ENCODE data around the gene ENTPD6. TPM values are rescaled to one million over a fixed set of nuclear protein-coding genes. Genes with fewer than 3 reads are reported as not detected.

ENTPD6 gene
- total RNA-seq, 4 donors from 2014 or later: 62.2 to 114 (median 67.0) TPM

GRCh38 chr20:25212242-25212641, 16.7 kb downstream of the ENTPD6 start:
- Histone ChIP-seq H3K27me3 (no peaks in the 10 kb centered on the region), H3K9me3 (no peaks in the 10 kb centered on the region), H3K4me3 (no peak overlapping the region), H3K36me3 (peaks cover 3 to 82% (median 18%) of the 10 kb centered on the region in 3 donors), H3K27ac (no peak overlapping the region), H3K4me1 (peaks cover 0 to 7% (median 0%) of the 10 kb centered on the region in 4 donors)
- DNase-seq (ENCODE audit: low spot score in 2 of 2): no peak
- WGBS, 2 donors: 91 to 94% methylated on average over 5 of the region's 5 CpGs
- no peak for TF ChIP-seq CTCF (IDR thresholded peaks at IDR 0.05)

- Histone ChIP-seq H3K27me3 (no peaks in the 10 kb centered on the region), H3K9me3 (no peaks in the 10 kb centered on the region), H3K36me3 (peaks cover 3 to 91% (median 20%) of the 10 kb centered on the region in 3 donors), H3K4me3 (no peak overlapping the region), H3K27ac (no peak overlapping the region), H3K4me1 (no peaks in the 10 kb centered on the region)
- no peak for TF ChIP-seq EP300 (IDR thresholded peaks at IDR 0.05)
- no peak for TF ChIP-seq CTCF (IDR thresholded peaks at IDR 0.05)
- no peak for TF ChIP-seq POLR2A (IDR thresholded peaks at IDR 0.05)
- 93 to 95% methylated on average over 17 to 19 of the region's 21 CpGs for WGBS, 2 donors
- DNase-seq (ENCODE audit: low spot score in 2 of 2): no peak
Observed at GRCh38 chr20:25213566-25214425, 18.3 kb downstream of the ENTPD6 start.

- Histone ChIP-seq H3K36me3 (peaks cover 3 to 97% (median 20%) of the 10 kb centered on the region in 3 donors), H3K27ac (no peak overlapping the region), H3K27me3 (no peaks in the 10 kb centered on the region), H3K4me1 (peaks cover 0 to 4% (median 0%) of the 10 kb centered on the region in 4 donors), H3K9me3 (no peaks in the 10 kb centered on the region), H3K4me3 (no peak overlapping the region)
- TF ChIP-seq CTCF (IDR thresholded peaks at IDR 0.05): no peak
- no peak for TF ChIP-seq EP300 (IDR thresholded peaks at IDR 0.05)
- TF ChIP-seq POLR2A (IDR thresholded peaks at IDR 0.05): no peak
- WGBS, 2 donors: 80 to 82% methylated on average over 7 of the region's 7 CpGs
- no peak for DNase-seq (ENCODE audit: low spot score in 2 of 2)
Observed at GRCh38 chr20:25214426-25214790, 18.9 kb downstream of the ENTPD6 start.

GRCh38 chr20:25214819-25215218, 19.3 kb downstream of the ENTPD6 start:
- no peak overlapping the region for H3K4me3 ChIP-seq
- no peaks in the 10 kb centered on the region for H3K9me3 ChIP-seq
- DNase-seq (ENCODE audit: low spot score in 2 of 2): no peak
- 78 to 79% methylated on average over 7 of the region's 7 CpGs for WGBS, 2 donors
- peaks cover 3 to 100% (median 20%) of the 10 kb centered on the region in 3 donors for H3K36me3 ChIP-seq
- TF ChIP-seq POLR2A (IDR thresholded peaks at IDR 0.05): no peak
- H3K4me1 ChIP-seq: peaks cover 0 to 8% (median 0%) of the 10 kb centered on the region in 4 donors
- no peaks in the 10 kb centered on the region for H3K27me3 ChIP-seq
- H3K27ac ChIP-seq: no peak overlapping the region

GRCh38 chr20:25215521-25215920, 20.0 kb downstream of the ENTPD6 start:
- Histone ChIP-seq H3K27ac (no peak overlapping the region), H3K36me3 (peaks cover 3 to 100% (median 20%) of the 10 kb centered on the region in 3 donors), H3K27me3 (no peaks in the 10 kb centered on the region), H3K4me3 (no peak overlapping the region), H3K9me3 (no peaks in the 10 kb centered on the region), H3K4me1 (peaks cover 0 to 15% (median 0%) of the 10 kb centered on the region in 4 donors)
- DNase-seq (ENCODE audit: low spot score in 2 of 2): no peak
- 89 to 98% methylated on average over 8 to 10 of the region's 10 CpGs for WGBS, 2 donors
- no peak for TF ChIP-seq POLR2A (IDR thresholded peaks at IDR 0.05)
- TF ChIP-seq CTCF (IDR thresholded peaks at IDR 0.05): no peak
- no peak for TF ChIP-seq EP300 (IDR thresholded peaks at IDR 0.05)
